H1 (cell line): ENCODE measurements around the gene JPT1.

ENCODE experiments used
- BRCA1 ChIP-seq: IDR thresholded peaks from 2 replicates; pipeline ENCODE4 v1.6.1; 2012; ENCODE audit warnings: low read depth, low read length, improper control_type of control experiment
- CEBPB ChIP-seq: IDR thresholded peaks from 2 replicates; pipeline ENCODE4 v1.6.1; 2012; ENCODE audit warnings: low read depth, low read length
- EZH2 ChIP-seq: fragments of 200-600 bp; sonication (generic); IDR thresholded peaks from 2 replicates; pipeline ENCODE4 v1.7.1; 2012; ENCODE audit warnings: low read depth, mild to moderate bottlenecking, moderate library complexity, low read length, inconsistent platforms; ENCODE audit not compliant: severe bottlenecking
- PHF8 ChIP-seq: fragments of 200-600 bp; sonication (generic); conservative IDR thresholded peaks from 2 replicates; pipeline ENCODE4 v1.7.1; 2012; ENCODE audit warnings: low read depth, mild to moderate bottlenecking, inconsistent platforms, low read length, moderate library complexity
- POLR2AphosphoS5 ChIP-seq: IDR thresholded peaks from 2 replicates; pipeline ENCODE4 v1.6.1; 2011; ENCODE audit warnings: low read depth, low read length
- TF ChIP-seq, protein P1 (sequence below), 3 experiments: IDR thresholded peaks; 1 replicate in 2 of 3; 2 replicates in 1 of 3; pipeline versions ENCODE4 v1.5.1 to v1.6.1; 2011; ENCODE audit warnings: low read length in 3 of 3, mild to moderate bottlenecking in 3 of 3, inconsistent platforms in 2 of 3, low read depth in 1 of 3, moderate library complexity in 1 of 3; ENCODE audit not compliant: insufficient read depth in 1 of 3; ENCODE audit errors: control extremely low read depth in 1 of 3
- TF ChIP-seq, protein P2 (sequence below): IDR thresholded peaks from 2 replicates; pipeline ENCODE4 v1.6.1; 2012; ENCODE audit warnings: low read length, inconsistent platforms

DNA sequence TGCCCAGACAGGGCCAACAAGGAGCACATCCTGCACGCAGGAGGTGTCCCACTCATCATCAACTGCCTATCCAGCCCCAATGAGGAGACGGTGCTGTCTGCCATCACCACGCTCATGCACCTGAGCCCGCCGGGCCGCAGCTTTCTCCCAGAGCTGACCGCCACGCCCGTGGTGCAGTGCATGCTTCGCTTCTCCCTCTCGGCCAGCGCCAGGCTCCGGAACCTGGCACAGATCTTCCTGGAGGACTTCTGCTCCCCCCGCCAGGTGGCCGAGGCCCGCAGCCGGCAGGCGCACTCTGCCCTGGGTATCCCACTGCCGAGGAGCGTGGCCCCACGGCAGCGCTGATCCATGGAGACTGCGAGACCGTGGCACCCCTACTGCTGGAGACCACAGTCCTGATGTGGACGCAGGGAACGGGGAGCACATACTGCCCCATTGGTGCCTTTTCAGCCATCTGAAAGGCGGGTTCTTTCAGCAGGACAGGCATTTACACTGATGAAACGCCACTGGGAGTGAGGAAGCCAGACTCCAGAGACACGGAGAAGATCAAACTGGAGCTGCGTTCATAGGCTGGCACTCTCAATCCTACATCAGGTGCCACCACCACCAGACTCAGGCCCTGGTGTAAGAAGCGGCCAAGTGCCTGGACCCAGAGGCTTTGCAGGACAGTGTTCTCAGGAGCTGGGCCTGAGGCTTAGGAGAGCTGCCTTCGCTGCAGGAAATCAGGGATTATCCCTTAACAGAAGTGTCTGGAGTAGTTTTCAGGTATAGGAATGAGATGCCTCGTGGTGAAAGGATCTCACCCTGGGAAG is 25.4 kb downstream of the JPT1 start:
- TF ChIP-seq BRCA1 (no peak), POLR2AphosphoS5 (peak; percentile 69), EZH2 (no peak), PHF8 (no peak), CEBPB (no peak)
- TF ChIP-seq, protein P1, sequence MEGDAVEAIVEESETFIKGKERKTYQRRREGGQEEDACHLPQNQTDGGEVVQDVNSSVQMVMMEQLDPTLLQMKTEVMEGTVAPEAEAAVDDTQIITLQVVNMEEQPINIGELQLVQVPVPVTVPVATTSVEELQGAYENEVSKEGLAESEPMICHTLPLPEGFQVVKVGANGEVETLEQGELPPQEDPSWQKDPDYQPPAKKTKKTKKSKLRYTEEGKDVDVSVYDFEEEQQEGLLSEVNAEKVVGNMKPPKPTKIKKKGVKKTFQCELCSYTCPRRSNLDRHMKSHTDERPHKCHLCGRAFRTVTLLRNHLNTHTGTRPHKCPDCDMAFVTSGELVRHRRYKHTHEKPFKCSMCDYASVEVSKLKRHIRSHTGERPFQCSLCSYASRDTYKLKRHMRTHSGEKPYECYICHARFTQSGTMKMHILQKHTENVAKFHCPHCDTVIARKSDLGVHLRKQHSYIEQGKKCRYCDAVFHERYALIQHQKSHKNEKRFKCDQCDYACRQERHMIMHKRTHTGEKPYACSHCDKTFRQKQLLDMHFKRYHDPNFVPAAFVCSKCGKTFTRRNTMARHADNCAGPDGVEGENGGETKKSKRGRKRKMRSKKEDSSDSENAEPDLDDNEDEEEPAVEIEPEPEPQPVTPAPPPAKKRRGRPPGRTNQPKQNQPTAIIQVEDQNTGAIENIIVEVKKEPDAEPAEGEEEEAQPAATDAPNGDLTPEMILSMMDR (IDR thresholded peaks at IDR 0.05; ENCODE audit: control extremely low read depth in 1 of 3, insufficient read depth in 1 of 3, low read depth in 1 of 3, low read length in 3 of 3), result no peak
- TF ChIP-seq, protein P2, sequence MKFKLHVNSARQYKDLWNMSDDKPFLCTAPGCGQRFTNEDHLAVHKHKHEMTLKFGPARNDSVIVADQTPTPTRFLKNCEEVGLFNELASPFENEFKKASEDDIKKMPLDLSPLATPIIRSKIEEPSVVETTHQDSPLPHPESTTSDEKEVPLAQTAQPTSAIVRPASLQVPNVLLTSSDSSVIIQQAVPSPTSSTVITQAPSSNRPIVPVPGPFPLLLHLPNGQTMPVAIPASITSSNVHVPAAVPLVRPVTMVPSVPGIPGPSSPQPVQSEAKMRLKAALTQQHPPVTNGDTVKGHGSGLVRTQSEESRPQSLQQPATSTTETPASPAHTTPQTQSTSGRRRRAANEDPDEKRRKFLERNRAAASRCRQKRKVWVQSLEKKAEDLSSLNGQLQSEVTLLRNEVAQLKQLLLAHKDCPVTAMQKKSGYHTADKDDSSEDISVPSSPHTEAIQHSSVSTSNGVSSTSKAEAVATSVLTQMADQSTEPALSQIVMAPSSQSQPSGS, result no peak
